ENCODE measurements around the gene HS1BP3.

Gene HS1BP3

DNA sequence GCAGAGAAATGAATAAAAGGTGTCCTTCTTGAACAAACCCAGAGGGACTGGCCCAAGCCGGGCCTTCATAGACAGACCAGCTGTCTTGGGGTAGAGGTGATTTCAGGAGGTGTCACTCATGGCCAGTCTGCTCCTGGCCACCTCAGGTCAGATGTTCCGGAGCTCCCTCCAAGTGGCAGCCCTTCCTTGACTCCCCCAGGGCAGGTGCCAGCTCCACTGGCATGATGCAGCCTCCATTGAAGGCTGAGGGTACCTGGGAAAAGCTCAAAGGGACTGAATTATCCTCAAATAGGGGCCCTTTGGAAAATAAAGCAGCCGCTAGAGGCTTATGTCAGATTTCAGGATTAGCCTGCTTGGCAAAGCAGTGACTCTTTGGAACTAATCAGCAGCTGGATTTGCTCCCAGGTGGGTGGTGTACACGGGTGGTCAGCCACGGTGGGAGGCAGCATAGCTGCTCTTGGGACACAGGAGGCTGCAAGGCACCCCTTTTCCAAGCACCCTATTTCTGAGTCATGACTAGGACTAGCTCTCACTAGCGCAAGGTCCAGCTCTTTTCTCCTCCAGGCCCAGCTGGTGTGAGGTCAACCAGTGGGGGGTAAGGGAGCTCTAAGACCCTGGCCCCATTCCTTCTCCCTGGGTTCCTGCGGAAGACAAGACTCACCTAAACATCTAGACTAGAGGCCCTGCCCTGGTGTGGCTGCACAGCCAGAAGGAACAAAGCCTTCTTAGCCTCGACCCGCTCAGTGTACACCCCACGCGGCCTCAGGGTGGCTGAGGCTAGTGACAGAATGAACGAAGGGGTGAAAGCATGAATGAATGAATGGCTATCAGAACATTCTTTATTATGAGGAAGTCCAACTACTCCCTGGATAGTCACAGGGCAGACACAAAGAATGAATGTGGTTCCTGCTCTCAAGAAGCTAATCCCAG is 29.3 kb downstream of the HS1BP3 start:
- TF ChIP-seq EZH2phosphoT487 (IDR thresholded peaks at IDR 0.05; ENCODE audit: borderline replicate concordance, low read length): no peak
- TF ChIP-seq, protein P1, sequence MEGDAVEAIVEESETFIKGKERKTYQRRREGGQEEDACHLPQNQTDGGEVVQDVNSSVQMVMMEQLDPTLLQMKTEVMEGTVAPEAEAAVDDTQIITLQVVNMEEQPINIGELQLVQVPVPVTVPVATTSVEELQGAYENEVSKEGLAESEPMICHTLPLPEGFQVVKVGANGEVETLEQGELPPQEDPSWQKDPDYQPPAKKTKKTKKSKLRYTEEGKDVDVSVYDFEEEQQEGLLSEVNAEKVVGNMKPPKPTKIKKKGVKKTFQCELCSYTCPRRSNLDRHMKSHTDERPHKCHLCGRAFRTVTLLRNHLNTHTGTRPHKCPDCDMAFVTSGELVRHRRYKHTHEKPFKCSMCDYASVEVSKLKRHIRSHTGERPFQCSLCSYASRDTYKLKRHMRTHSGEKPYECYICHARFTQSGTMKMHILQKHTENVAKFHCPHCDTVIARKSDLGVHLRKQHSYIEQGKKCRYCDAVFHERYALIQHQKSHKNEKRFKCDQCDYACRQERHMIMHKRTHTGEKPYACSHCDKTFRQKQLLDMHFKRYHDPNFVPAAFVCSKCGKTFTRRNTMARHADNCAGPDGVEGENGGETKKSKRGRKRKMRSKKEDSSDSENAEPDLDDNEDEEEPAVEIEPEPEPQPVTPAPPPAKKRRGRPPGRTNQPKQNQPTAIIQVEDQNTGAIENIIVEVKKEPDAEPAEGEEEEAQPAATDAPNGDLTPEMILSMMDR (IDR thresholded peaks at IDR 0.05; ENCODE audit: low read depth, low read length, poor library complexity, severe bottlenecking): no peak
- Histone ChIP-seq H3K27me3 (ENCODE audit: control insufficient read depth, low read length) (no peaks in the 10 kb centered on the region), H3K36me3 (ENCODE audit: control insufficient read depth, low read length) (no peaks in the 10 kb centered on the region), H4K20me1 (ENCODE audit: control insufficient read depth, insufficient read depth, low read depth, low read length) (no peaks in the 10 kb centered on the region), H3K27ac (ENCODE audit: low read depth, low read length) (no peak overlapping the region), H3K9me3 (ENCODE audit: control insufficient read depth, insufficient read depth, low read length) (no peaks in the 10 kb centered on the region), H3F3A (ENCODE audit: control insufficient read depth, insufficient read depth) (no peaks in the 10 kb centered on the region), H3K4me1 (ENCODE audit: control insufficient read depth, low read length) (no peaks in the 10 kb centered on the region), H3K9me2 (replicated peaks; ENCODE audit: control insufficient read depth, low read length) (no peaks in the 10 kb centered on the region), H3K4me3 (ENCODE audit: low read length) (no peak overlapping the region), H3K79me2 (ENCODE audit: control insufficient read depth, low read length) (no peaks in the 10 kb centered on the region), H3K4me2 (ENCODE audit: low read length) (no peak overlapping the region)

DNA sequence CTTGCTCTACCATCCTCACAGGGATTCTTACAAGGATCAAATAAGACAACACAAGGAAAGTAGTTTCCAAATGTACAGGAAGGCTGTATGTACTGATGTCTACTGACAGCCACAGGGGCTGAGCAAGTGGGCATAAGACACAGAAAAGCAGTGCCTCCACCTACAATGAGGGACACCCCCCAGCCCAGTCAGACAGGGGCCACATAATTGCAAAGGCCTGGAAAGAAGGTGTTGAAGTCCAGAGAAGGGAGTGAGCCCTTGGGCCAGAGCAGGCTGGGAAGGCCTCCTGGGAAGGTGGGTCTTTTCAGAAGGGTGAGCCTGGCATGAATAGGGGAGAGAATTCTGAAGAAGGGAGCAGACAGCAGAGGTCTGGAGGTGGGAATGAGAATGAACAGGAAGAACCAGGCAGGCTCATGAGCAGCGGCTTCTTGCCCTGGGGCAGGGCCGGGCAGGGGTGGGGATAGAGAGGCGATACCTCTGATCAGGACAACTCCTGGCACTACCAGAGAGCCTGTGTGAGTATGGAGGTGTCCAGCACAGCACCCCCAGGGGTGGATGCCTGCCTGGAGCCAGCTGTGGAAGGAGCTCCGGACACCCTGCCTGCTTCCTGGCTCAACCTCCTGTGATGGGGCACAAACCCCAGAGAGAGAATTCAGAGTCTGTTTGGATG is 30.1 kb downstream of the HS1BP3 start:
- Histone ChIP-seq H3K4me2 (ENCODE audit: low read length) (no peak overlapping the region), H3F3A (ENCODE audit: control insufficient read depth, insufficient read depth) (no peaks in the 10 kb centered on the region), H4K20me1 (ENCODE audit: control insufficient read depth, insufficient read depth, low read depth, low read length) (no peaks in the 10 kb centered on the region), H3K4me1 (ENCODE audit: control insufficient read depth, low read length) (no peaks in the 10 kb centered on the region), H3K27me3 (ENCODE audit: control insufficient read depth, low read length) (no peaks in the 10 kb centered on the region), H3K79me2 (ENCODE audit: control insufficient read depth, low read length) (no peaks in the 10 kb centered on the region), H3K36me3 (ENCODE audit: control insufficient read depth, low read length) (no peaks in the 10 kb centered on the region), H3K27ac (ENCODE audit: low read depth, low read length) (no peak overlapping the region), H3K9me2 (replicated peaks; ENCODE audit: control insufficient read depth, low read length) (no peaks in the 10 kb centered on the region), H3K9me3 (ENCODE audit: control insufficient read depth, insufficient read depth, low read length) (no peaks in the 10 kb centered on the region), H3K4me3 (ENCODE audit: low read length) (no peak overlapping the region)
- no peak for TF ChIP-seq EZH2phosphoT487 (IDR thresholded peaks at IDR 0.05; ENCODE audit: borderline replicate concordance, low read length)
- TF ChIP-seq, protein P1 (IDR thresholded peaks at IDR 0.05; ENCODE audit: low read depth, low read length, poor library complexity, severe bottlenecking): no peak

DNA sequence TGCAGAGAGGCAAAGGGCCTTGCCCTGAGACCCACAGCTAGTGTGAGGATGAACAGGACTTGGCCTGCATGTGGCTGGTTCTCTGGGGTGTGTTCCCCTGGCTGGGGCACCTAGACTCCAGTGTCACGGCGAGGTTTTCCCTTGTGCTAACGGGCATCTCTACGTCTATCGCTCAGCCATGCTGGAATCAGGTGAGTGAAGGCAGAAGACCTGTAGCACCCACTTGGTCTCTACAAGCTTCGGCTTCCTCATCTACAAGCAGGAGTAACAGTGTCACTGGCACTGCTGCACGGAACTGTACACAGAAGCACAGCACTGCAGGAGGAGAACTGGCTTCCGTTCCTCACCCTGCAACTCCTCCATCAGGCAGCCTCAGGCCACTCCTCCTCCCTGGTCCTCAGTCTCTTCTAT is 30.6 kb downstream of the HS1BP3 start:
- Histone ChIP-seq H3K36me3 (ENCODE audit: control insufficient read depth, low read length) (no peaks in the 10 kb centered on the region), H4K20me1 (ENCODE audit: control insufficient read depth, insufficient read depth, low read depth, low read length) (no peaks in the 10 kb centered on the region), H3K9me3 (ENCODE audit: control insufficient read depth, insufficient read depth, low read length) (no peaks in the 10 kb centered on the region), H3F3A (ENCODE audit: control insufficient read depth, insufficient read depth) (no peaks in the 10 kb centered on the region), H3K4me1 (ENCODE audit: control insufficient read depth, low read length) (no peaks in the 10 kb centered on the region), H3K79me2 (ENCODE audit: control insufficient read depth, low read length) (no peaks in the 10 kb centered on the region), H3K27ac (ENCODE audit: low read depth, low read length) (no peak overlapping the region), H3K9me2 (replicated peaks; ENCODE audit: control insufficient read depth, low read length) (no peaks in the 10 kb centered on the region), H3K4me3 (ENCODE audit: low read length) (no peak overlapping the region), H3K4me2 (ENCODE audit: low read length) (no peak overlapping the region), H3K27me3 (ENCODE audit: control insufficient read depth, low read length) (no peaks in the 10 kb centered on the region)
- TF ChIP-seq EZH2phosphoT487 (IDR thresholded peaks at IDR 0.05; ENCODE audit: borderline replicate concordance, low read length): no peak
- TF ChIP-seq, protein P1 (IDR thresholded peaks at IDR 0.05; ENCODE audit: low read depth, low read length, poor library complexity, severe bottlenecking): no peak

Data from DOHH2 (cell line).